Neutrophil (primary cell): ENCODE data around the gene ALOX5.

Experiments
- H3K27ac ChIP-seq: fragments of 200-600 bp; sonication (generic); 2 replicates; pipeline ENCODE4 v1.5.1; 2016; ENCODE audit warnings: mild to moderate bottlenecking, moderate library complexity
- H3K27me3 ChIP-seq: fragments of 200-600 bp; sonication (generic); 2 replicates; pipeline ENCODE4 v1.6.0; 2016; ENCODE audit warnings: mild to moderate bottlenecking
- H3K36me3 ChIP-seq: fragments of 200-600 bp; sonication (generic); 2 replicates; pipeline ENCODE4 v1.5.1; 2017
- H3K4me1 ChIP-seq, 2 experiments: fragments of 200-600 bp in 1 of 2; sonication (generic) in 1 of 2; 1 replicate in 1 of 2; 2 replicates in 1 of 2; pipeline versions ENCODE4 v1.5.1 to v1.6.1; 2013 to 2016; ENCODE audit warnings: low read depth in 1 of 2, low read length in 1 of 2, mild to moderate bottlenecking in 1 of 2, moderate library complexity in 1 of 2; ENCODE audit not compliant: control insufficient read depth in 1 of 2, insufficient read depth in 1 of 2
- H3K4me3 ChIP-seq, 2 experiments: fragments of 200-600 bp in 1 of 2; sonication (generic) in 1 of 2; 1 replicate in 1 of 2; 2 replicates in 1 of 2; pipeline ENCODE4 v1.5.1; 2013 to 2016; ENCODE audit warnings: low read depth in 1 of 2, low read length in 1 of 2, mild to moderate bottlenecking in 1 of 2, moderate library complexity in 1 of 2
- H3K9me3 ChIP-seq: fragments of 200-600 bp; sonication (generic); 2 replicates; pipeline ENCODE4 v1.5.1; 2016
- TF ChIP-seq, protein P1 (sequence below): fragments of 200-600 bp; sonication (generic); IDR thresholded peaks from 2 replicates; pipeline ENCODE4 v1.5.1; 2016; ENCODE audit warnings: antibody characterized with exemption

The ALOX5 gene

DNA sequence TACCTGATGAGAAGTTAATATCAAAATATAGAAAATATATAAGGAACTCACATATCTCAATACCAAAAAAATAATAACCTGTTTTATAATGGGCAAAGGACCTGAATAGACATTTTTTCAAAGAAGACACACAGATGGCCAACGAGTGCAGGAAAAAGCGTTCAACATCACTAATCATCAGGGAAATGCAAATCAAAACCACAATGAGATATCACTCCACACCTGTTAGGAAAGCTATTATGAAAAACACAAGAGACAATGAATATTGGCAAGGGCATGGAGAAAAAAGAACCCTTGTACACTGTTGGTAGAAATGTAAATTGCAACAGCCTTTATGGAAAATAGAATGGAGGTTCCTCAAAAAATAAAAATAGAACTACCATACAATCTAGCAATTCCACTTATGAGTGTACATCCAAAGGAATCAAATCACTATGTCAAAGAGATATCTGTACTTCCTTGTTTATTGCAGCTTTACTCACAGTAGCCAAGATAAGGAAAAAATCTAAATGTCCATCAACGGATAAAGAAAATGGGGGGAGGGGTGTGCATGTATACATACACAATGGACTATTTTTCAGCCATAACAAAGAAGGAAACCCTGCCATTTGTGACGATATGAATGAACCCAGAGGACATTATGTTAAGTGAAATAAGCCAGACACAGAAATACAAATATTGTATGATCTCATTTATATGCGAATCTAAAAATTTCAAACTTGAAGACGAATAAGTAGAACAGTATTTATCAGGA lies 3.6 kb upstream of the ALOX5 start:
- Histone ChIP-seq H3K36me3 (no peaks in the 10 kb centered on the region), H3K4me3 (no peak overlapping the region), H3K9me3 (no peaks in the 10 kb centered on the region), H3K4me1 (peaks cover 15 to 21% of the 10 kb centered on the region in 2 experiments), H3K27ac (no peak overlapping the region), H3K27me3 (peaks cover 38% of the 10 kb centered on the region)
- TF ChIP-seq, protein P1, sequence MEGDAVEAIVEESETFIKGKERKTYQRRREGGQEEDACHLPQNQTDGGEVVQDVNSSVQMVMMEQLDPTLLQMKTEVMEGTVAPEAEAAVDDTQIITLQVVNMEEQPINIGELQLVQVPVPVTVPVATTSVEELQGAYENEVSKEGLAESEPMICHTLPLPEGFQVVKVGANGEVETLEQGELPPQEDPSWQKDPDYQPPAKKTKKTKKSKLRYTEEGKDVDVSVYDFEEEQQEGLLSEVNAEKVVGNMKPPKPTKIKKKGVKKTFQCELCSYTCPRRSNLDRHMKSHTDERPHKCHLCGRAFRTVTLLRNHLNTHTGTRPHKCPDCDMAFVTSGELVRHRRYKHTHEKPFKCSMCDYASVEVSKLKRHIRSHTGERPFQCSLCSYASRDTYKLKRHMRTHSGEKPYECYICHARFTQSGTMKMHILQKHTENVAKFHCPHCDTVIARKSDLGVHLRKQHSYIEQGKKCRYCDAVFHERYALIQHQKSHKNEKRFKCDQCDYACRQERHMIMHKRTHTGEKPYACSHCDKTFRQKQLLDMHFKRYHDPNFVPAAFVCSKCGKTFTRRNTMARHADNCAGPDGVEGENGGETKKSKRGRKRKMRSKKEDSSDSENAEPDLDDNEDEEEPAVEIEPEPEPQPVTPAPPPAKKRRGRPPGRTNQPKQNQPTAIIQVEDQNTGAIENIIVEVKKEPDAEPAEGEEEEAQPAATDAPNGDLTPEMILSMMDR: no peak

DNA sequence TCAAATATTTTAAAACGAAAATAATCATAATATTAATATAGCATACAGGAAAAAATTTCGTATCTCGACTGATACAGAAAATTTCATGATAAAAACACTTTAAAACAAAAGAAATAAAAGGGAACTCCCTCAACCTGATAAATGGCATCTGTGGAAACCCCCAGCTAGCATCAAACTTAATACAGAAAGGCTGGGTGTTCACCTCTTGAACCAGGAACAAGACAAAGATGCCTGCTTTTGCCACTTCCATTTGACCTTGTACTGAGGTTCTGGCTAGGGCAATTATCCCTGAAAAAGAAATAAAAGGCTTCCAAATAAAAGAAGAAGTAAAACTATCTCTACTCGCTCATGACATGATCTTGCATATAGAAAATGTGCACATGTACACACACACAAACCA lies 2.5 kb upstream of the ALOX5 start:
- no peaks in the 10 kb centered on the region for H3K36me3 ChIP-seq
- H3K4me3 ChIP-seq: no peak overlapping the region
- H3K9me3 ChIP-seq: no peaks in the 10 kb centered on the region
- H3K27me3 ChIP-seq: peaks cover 38% of the 10 kb centered on the region
- H3K27ac ChIP-seq: no peak overlapping the region
- peaks cover 27 to 31% of the 10 kb centered on the region in 2 experiments for H3K4me1 ChIP-seq
- TF ChIP-seq, protein P1: no peak

DNA sequence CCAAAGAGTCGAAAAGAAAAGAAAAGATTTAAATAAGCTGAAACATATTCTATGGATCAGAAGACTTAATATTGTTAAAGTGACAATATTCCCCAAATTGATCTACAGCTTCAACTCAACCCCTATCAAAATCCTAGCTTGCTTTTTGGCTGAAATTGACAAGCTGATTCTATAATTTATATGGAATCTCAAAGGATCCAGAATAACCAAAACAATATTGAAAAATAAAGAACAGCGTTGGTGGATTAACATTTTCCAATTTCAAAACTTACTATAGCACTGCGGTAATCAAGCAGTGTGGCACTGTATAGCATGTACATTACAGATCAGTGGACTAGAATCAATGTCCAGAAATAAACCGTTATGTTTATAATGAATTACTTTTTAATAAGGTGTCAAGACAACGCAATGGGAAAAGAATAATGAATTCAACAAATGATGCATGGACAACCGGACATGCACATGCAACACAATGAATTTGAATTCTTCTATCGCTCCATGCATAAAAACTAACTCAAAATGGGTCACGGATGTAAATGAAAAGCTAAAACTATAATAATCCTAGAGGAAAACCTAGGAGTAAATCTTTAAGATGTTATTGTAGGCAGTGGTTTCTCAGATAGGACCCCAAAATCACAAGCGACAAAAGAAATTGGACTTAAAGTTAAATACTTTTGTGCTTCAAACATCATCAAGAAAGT lies 1.6 kb upstream of the ALOX5 start:
- H3K27ac ChIP-seq: no peak overlapping the region

DNA sequence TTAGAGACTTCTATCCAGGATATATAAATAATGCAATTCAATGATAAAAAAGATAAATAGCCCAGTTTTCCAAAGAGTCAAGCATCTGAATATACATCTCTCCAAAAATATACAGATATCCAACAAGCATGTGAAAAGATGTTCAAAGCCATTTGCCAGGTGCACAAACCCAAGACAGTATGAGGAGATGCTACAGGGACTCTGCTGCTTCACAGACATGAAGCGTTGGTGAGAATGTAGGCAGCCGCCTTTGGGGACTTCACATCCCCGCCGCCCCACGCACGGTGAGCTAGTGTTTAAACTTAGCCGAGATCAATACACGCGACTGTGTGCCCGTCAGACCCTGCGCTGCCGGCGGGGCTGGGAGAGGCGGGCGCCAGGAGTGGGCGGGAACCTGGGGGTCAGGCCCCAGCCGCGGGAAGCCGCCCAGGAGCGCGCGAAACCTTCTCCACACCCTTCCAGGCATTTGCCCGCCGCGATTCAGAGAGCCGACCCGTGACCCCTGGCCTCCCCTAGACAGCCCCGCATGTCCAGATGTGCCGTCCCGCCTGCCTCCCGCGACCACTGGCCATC lies 927 bp upstream of the ALOX5 start:
- peaks cover 42 to 46% of the 10 kb centered on the region in 2 experiments for H3K4me1 ChIP-seq
- H3K27ac ChIP-seq: peak overlapping the region; percentile 89
- TF ChIP-seq, protein P1: no peak
- H3K4me3 ChIP-seq: peak overlapping the region; percentile 90 to 99
- H3K9me3 ChIP-seq: no peaks in the 10 kb centered on the region
- H3K27me3 ChIP-seq: peaks cover 38% of the 10 kb centered on the region
- peaks cover 5% of the 10 kb centered on the region for H3K36me3 ChIP-seq

More for the DNA sequence above, 1.6 kb upstream of the ALOX5 start:
- peaks cover 36 to 39% of the 10 kb centered on the region in 2 experiments for H3K4me1 ChIP-seq
- H3K36me3 ChIP-seq: no peaks in the 10 kb centered on the region
- no peaks in the 10 kb centered on the region for H3K9me3 ChIP-seq
- TF ChIP-seq, protein P1: no peak
- H3K27me3 ChIP-seq: peaks cover 38% of the 10 kb centered on the region
- H3K4me3 ChIP-seq: peak overlapping the region in 1 of 2 experiments; percentile 99

DNA sequence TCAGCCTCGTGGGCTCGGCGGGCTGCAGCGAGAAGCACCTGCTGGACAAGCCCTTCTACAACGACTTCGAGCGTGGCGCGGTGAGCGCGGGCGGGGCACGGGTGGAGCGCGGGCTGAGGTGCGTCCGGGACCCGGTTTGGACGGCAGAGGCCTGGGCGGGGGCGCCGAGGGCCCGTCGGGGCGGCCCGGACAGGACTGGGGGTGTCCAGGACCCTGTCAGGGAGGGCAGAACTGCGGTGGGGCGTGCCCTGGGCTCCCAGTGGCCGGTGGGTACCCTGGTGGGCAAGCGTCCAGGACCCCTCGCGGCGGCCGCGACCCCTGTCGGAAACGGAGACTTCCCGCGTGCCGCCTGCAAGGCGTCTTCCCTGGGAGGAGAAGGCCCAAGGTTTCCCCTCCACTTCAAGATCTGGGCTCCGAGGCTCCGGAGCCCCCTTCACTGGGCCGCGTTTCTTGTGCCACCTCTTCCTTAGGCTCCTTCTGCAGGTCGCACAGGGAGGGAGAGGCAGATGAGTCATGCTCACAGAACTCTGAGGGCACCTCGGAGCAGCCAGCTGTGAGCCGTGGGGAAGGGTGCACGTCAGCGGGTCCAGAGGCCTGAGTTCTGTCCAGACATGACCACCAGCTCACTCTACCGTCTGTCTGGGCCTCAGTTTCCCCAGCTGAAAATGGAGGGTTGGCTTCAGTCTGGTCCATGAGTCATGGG lies 485 bp downstream of the ALOX5 start:
- Histone ChIP-seq H3K27ac (peak overlapping the region; percentile 89), H3K4me1 (peaks cover 57 to 60% of the 10 kb centered on the region in 2 experiments), H3K36me3 (peaks cover 11% of the 10 kb centered on the region), H3K4me3 (peak overlapping the region; percentile 90 to 99), H3K9me3 (no peaks in the 10 kb centered on the region), H3K27me3 (peaks cover 38% of the 10 kb centered on the region)
- TF ChIP-seq, protein P1: no peak
